Endothelial cell of umbilical vein (primary cell): ENCODE measurements around the gene CCDC12. TPM values are rescaled to one million over a fixed set of nuclear protein-coding genes. Genes with fewer than 3 reads are reported as not detected.

Experiments
- BruUV-seq: library from RNA; stranded (reverse); fragments of 400-500 nt; replicated peaks from 2 replicates; lab custom pipeline; 2021; lab: Mats Ljungman, UMichigan
- CTCF ChIA-PET: fragments of 300-600, 350-600 bp; sonication (Branson Sonifier 250); formaldehyde crosslinking; loops from one replicate; lab custom pipeline; 2021; ENCODE audit warnings: antibody characterized with exemption, inconsistent platforms; lab: Charles Lee
- POLR2A ChIA-PET: fragments of 300-600, 350-600 bp; sonication (Branson Sonifier 250); formaldehyde crosslinking; loops from one replicate; lab custom pipeline; 2021; ENCODE audit warnings: antibody characterized with exemption, inconsistent platforms; lab: Charles Lee
- DNase-seq: peaks from one replicate; pipeline ENCODE4 v3.0.0-alpha.2; 2011; ENCODE audit warnings: low read depth, low spot score
- FAIRE-seq: peaks from 2 replicates; lab custom pipeline; 2011; peaks lifted over from hg19 to GRCh38; lab: Jason Lieb, UNC
- H2AFZ ChIP-seq: 2 replicates; pipeline ENCODE4 v1.6.0; 2012; ENCODE audit warnings: low read depth, low read length, control low read depth, inconsistent platforms
- H3K27ac ChIP-seq: 2 replicates; pipeline ENCODE4 v1.5.1; 2011; ENCODE audit warnings: low read depth, mild to moderate bottlenecking, control low read depth, low read length, moderate library complexity; ENCODE audit not compliant: insufficient read depth
- H3K27me3 ChIP-seq, 2 experiments: 2 replicates each; pipeline versions ENCODE4 v1.6.0 to v1.6.1; 2011; ENCODE audit warnings: low read length in 2 of 2, mixed read lengths in 1 of 2; ENCODE audit not compliant: control insufficient read depth in 2 of 2, insufficient read depth in 2 of 2
- H3K36me3 ChIP-seq, 2 experiments: 2 replicates in 1 of 2; 3 replicates in 1 of 2; pipeline ENCODE4 v1.5.1; 2011; ENCODE audit warnings: low read length in 2 of 2, mild to moderate bottlenecking in 1 of 2, moderate library complexity in 1 of 2; ENCODE audit not compliant: control insufficient read depth in 2 of 2, insufficient read depth in 2 of 2; ENCODE audit errors: extremely low read depth in 1 of 2
- H3K4me1 ChIP-seq: 3 replicates; pipeline ENCODE4 v1.5.1; 2011; ENCODE audit warnings: mild to moderate bottlenecking, low read length; ENCODE audit not compliant: control insufficient read depth, insufficient read depth; ENCODE audit errors: extremely low read depth
- H3K4me2 ChIP-seq: 2 replicates; pipeline ENCODE4 v1.6.1; 2011; ENCODE audit warnings: low read length, control low read depth, mixed read lengths; ENCODE audit not compliant: insufficient read depth
- H3K4me3 ChIP-seq, 3 experiments: fragments of 200-600 bp in 1 of 3; sonication (generic), shearing (Covaris generic) in 1 of 3; replicated peaks in 1 of 3; 2 replicates each; pipeline ENCODE4 v1.5.1; 2011 to 2016; ENCODE audit warnings: control low read depth in 3 of 3, low read length in 3 of 3, mild to moderate bottlenecking in 2 of 3, inconsistent platforms in 1 of 3, low read depth in 1 of 3, moderate library complexity in 1 of 3; ENCODE audit not compliant: insufficient read depth in 1 of 3
- H3K79me2 ChIP-seq: 2 replicates; pipeline ENCODE4 v1.6.0; 2012; ENCODE audit warnings: low read length, inconsistent platforms; ENCODE audit not compliant: control insufficient read depth, insufficient read depth
- H3K9ac ChIP-seq: replicated peaks from 2 replicates; pipeline ENCODE3; 2011; ENCODE audit warnings: low read length, control low read depth; ENCODE audit not compliant: insufficient read depth; ENCODE audit errors: extremely low read depth
- H3K9me1 ChIP-seq: replicated peaks from 3 replicates; pipeline ENCODE4 v1.6.0; 2011; ENCODE audit warnings: mild to moderate bottlenecking, low read length; ENCODE audit not compliant: control insufficient read depth, insufficient read depth; ENCODE audit errors: extremely low read depth
- H3K9me3 ChIP-seq: replicated peaks from 2 replicates; pipeline ENCODE4 v1.5.1; 2012; ENCODE audit warnings: low read length, inconsistent platforms; ENCODE audit not compliant: control insufficient read depth, insufficient read depth
- H4K20me1 ChIP-seq: replicated peaks from 2 replicates; pipeline ENCODE3; 2011; ENCODE audit warnings: mild to moderate bottlenecking, low read length; ENCODE audit not compliant: control insufficient read depth, insufficient read depth; ENCODE audit errors: extremely low read depth
- GATA2 ChIP-seq: IDR thresholded peaks from 2 replicates; pipeline ENCODE4 v1.7.0; 2011; ENCODE audit warnings: low read depth, mild to moderate bottlenecking, moderate library complexity, mixed read lengths, low read length; ENCODE audit not compliant: insufficient read length, insufficient read depth
- JUN ChIP-seq: IDR thresholded peaks from 2 replicates; pipeline ENCODE4 v1.6.1; 2011; ENCODE audit warnings: borderline replicate concordance, low read depth; ENCODE audit not compliant: insufficient read length, insufficient read depth
- MYC ChIP-seq: IDR thresholded peaks from one replicate; pipeline ENCODE4 v1.6.1; 2011; ENCODE audit warnings: mild to moderate bottlenecking, low read depth, low read length
- dilution Hi-C: fragments of 300-500 bp; cut with MboI; formaldehyde crosslinking; loops from one replicate; pipeline ENCODE4 v1.15.0; 2019; ENCODE audit warnings: low sequenced_read_pairs; ENCODE audit not compliant: extremely low pct_ligation_motif_present
- intact Hi-C: fragments of 100-400 bp; cut with micrococcal nuclease; formaldehyde crosslinking; loops from one replicate; pipeline ENCODE4 v1.10.0; 2022
- polyA plus RNA-seq, 4 experiments: library from polyadenylated mRNA; depleted of rRNA in 3 of 4; stranded (reverse) in 3 of 4; unstranded in 1 of 4; fragments of >200 nt; gene quantifications; 2 replicates each; pipeline versions ENCODE4 v1.2.1 to v1.2.3, GENCODE V29; 2011 to 2012; ENCODE audit warnings: missing spikeins in 1 of 4
- total RNA-seq: library from RNA; stranded (reverse); gene quantifications from 2 replicates; pipeline ENCODE4 v1.2.3, GENCODE V29; 2021
- TF ChIP-seq, protein P1 (sequence below), 2 donors: IDR thresholded peaks; 1 replicate in 1 of 2; 2 replicates in 1 of 2; pipeline ENCODE4 v1.5.1; 2011; ENCODE audit warnings: low read length in 2 of 2, mild to moderate bottlenecking in 2 of 2, moderate library complexity in 2 of 2, control low read depth in 1 of 2, inconsistent platforms in 1 of 2, low read depth in 1 of 2; ENCODE audit not compliant: insufficient read depth in 1 of 2; ENCODE audit errors: extremely low read depth in 1 of 2
- TF ChIP-seq, protein P2 (sequence below): IDR thresholded peaks from 2 replicates; pipeline ENCODE4 v1.6.1; 2011; ENCODE audit not compliant: insufficient read depth, insufficient read length

The CCDC12 gene
- total and polyA plus RNA-seq, 2 donors (not counting 3 experiments of a cell fraction or from before 2014, with no cell fraction given) = 35.1 to 50.5 TPM

GRCh38 chr3:46889381-46890110 lies 87.0 kb downstream of the CCDC12 start:
- Histone ChIP-seq H3K9ac (no peak overlapping the region), H3K79me2 (no peaks in the 10 kb centered on the region), H3K4me2 (no peak overlapping the region), H3K4me3 (no peak overlapping the region), H4K20me1 (no peaks in the 10 kb centered on the region), H3K9me3 (no peaks in the 10 kb centered on the region), H3K27ac (no peak overlapping the region), H3K36me3 (no peaks in the 10 kb centered on the region), H3K4me1 (peaks cover 6% of the 10 kb centered on the region), H3K9me1 (no peaks in the 10 kb centered on the region), H3K27me3 (peaks cover 7 to 9% of the 10 kb centered on the region in 2 experiments), H2AFZ (no peak overlapping the region)
- BruUV-seq = no TSS peak
- TF ChIP-seq JUN (no peak), MYC (no peak), GATA2 (no peak)
- TF ChIP-seq, protein P1, sequence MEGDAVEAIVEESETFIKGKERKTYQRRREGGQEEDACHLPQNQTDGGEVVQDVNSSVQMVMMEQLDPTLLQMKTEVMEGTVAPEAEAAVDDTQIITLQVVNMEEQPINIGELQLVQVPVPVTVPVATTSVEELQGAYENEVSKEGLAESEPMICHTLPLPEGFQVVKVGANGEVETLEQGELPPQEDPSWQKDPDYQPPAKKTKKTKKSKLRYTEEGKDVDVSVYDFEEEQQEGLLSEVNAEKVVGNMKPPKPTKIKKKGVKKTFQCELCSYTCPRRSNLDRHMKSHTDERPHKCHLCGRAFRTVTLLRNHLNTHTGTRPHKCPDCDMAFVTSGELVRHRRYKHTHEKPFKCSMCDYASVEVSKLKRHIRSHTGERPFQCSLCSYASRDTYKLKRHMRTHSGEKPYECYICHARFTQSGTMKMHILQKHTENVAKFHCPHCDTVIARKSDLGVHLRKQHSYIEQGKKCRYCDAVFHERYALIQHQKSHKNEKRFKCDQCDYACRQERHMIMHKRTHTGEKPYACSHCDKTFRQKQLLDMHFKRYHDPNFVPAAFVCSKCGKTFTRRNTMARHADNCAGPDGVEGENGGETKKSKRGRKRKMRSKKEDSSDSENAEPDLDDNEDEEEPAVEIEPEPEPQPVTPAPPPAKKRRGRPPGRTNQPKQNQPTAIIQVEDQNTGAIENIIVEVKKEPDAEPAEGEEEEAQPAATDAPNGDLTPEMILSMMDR (IDR thresholded peaks at IDR 0.05; ENCODE audit: extremely low read depth in 1 of 2, insufficient read depth in 1 of 2, low read depth in 1 of 2, low read length in 2 of 2) = no peak
- TF ChIP-seq, protein P2, sequence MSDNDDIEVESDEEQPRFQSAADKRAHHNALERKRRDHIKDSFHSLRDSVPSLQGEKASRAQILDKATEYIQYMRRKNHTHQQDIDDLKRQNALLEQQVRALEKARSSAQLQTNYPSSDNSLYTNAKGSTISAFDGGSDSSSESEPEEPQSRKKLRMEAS = no peak
- intact Hi-C loops = loop anchor here (10.0 kb wide), 1 partner anchor 405 kb away; no protein-coding TSS in a partner anchor
- DNase-seq (no peak), FAIRE-seq (no peak)
- ChIA-PET CTCF (interaction anchor here (1.0 to 1.6 kb wide), 4 partner anchors 11 to 42 kb away, joined by 3 to 6 read pairs (median 4); partner anchors contain the start of gene PTH1R), POLR2A (no interaction called here)
- dilution Hi-C loops = no loop called here
